ENCODE measurements around the gene NAA20.

The NAA20 gene

GRCh38 chr20:19975436-19975799 is 41.7 kb upstream of the NAA20 start:
- Histone ChIP-seq H3K27ac (replicated peaks) (no peak overlapping the region), H3K4me3 (replicated peaks; ENCODE audit: insufficient read depth, low read length) (no peak overlapping the region), H3K27me3 (ENCODE audit: insufficient read depth, poor library complexity, severe bottlenecking) (no peaks in the 10 kb centered on the region)
- no peak for TF ChIP-seq GABPA (IDR thresholded peaks at IDR 0.05; ENCODE audit: low read depth)
- TF ChIP-seq, protein P1, sequence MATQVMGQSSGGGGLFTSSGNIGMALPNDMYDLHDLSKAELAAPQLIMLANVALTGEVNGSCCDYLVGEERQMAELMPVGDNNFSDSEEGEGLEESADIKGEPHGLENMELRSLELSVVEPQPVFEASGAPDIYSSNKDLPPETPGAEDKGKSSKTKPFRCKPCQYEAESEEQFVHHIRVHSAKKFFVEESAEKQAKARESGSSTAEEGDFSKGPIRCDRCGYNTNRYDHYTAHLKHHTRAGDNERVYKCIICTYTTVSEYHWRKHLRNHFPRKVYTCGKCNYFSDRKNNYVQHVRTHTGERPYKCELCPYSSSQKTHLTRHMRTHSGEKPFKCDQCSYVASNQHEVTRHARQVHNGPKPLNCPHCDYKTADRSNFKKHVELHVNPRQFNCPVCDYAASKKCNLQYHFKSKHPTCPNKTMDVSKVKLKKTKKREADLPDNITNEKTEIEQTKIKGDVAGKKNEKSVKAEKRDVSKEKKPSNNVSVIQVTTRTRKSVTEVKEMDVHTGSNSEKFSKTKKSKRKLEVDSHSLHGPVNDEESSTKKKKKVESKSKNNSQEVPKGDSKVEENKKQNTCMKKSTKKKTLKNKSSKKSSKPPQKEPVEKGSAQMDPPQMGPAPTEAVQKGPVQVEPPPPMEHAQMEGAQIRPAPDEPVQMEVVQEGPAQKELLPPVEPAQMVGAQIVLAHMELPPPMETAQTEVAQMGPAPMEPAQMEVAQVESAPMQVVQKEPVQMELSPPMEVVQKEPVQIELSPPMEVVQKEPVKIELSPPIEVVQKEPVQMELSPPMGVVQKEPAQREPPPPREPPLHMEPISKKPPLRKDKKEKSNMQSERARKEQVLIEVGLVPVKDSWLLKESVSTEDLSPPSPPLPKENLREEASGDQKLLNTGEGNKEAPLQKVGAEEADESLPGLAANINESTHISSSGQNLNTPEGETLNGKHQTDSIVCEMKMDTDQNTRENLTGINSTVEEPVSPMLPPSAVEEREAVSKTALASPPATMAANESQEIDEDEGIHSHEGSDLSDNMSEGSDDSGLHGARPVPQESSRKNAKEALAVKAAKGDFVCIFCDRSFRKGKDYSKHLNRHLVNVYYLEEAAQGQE (IDR thresholded peaks at IDR 0.05; ENCODE audit: insufficient replicate concordance, low read depth), result no peak
- TF ChIP-seq SPI1 (IDR thresholded peaks at IDR 0.05; ENCODE audit: borderline replicate concordance, low read depth), result no peak
- no peak for TF ChIP-seq CTCF (IDR thresholded peaks at IDR 0.05; ENCODE audit: insufficient read depth, low read length)
- no peak for TF ChIP-seq POLR2AphosphoS5 (IDR thresholded peaks at IDR 0.05; ENCODE audit: low read depth)
- DNase-seq (ENCODE audit: low read depth in 1 of 2, low spot score in 1 of 2), result no peak

- H3K27ac ChIP-seq (replicated peaks), result no peak overlapping the region
- H3K4me3 ChIP-seq (replicated peaks; ENCODE audit: insufficient read depth, low read length), result no peak overlapping the region
- no peak for DNase-seq (ENCODE audit: low read depth in 1 of 2, low spot score in 1 of 2)
- no peaks in the 10 kb centered on the region for H3K27me3 ChIP-seq (ENCODE audit: insufficient read depth, poor library complexity, severe bottlenecking)
- no peak for TF ChIP-seq POLR2AphosphoS5 (IDR thresholded peaks at IDR 0.05; ENCODE audit: low read depth)
- no peak for TF ChIP-seq CTCF (IDR thresholded peaks at IDR 0.05; ENCODE audit: insufficient read depth, low read length)
- TF ChIP-seq GABPA (IDR thresholded peaks at IDR 0.05; ENCODE audit: low read depth), result no peak
- TF ChIP-seq SPI1 (IDR thresholded peaks at IDR 0.05; ENCODE audit: borderline replicate concordance, low read depth), result no peak
- TF ChIP-seq, protein P1 (IDR thresholded peaks at IDR 0.05; ENCODE audit: insufficient replicate concordance, low read depth), result no peak
Measured at GRCh38 chr20:19975901-19976300, 41.3 kb upstream of the NAA20 start.

DNA sequence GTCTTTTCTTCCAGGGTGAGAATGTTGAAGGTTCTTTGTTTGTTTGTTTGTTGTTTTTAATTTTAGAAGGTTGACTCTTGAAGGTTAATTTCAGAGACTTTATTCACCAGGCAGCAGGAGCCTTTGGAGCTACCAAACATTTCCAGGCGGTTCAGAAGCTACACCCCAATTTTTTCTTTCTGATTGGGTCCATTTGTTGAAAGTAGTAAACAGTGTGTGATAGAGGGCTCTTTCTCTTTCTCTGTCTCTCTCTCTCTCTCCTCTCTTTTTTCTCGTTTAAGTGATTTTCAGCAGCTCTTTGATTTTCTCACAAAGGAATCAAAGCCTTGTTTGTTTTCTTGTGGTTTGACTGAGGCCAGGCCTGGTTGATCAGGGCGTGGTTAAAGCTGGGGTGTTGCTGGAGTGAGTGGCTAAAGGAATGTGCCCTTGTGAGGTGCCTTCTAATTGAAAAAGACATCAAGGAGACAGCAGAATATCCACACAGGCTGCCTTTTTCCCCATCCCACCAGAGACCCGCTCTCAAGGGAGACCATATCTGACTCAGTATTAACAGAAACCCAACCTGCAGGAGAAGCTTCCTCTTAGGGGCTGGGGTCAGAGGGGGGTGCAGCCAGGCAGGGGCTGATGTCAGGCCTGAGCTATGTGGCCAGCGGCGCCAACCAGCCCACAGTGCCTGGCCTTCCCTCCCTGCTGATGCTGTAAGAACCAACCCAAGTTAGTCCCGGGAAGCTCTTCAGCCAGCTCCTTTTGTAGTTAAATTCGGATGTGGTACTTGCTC is 40.4 kb upstream of the NAA20 start:
- DNase-seq (ENCODE audit: low read depth in 1 of 2, low spot score in 1 of 2), result no peak
- no peaks in the 10 kb centered on the region for H3K27me3 ChIP-seq (ENCODE audit: insufficient read depth, poor library complexity, severe bottlenecking)
- H3K27ac ChIP-seq (replicated peaks), result no peak overlapping the region
- H3K4me3 ChIP-seq (replicated peaks; ENCODE audit: insufficient read depth, low read length), result no peak overlapping the region
- TF ChIP-seq SPI1 (IDR thresholded peaks at IDR 0.05; ENCODE audit: borderline replicate concordance, low read depth) (no peak), CTCF (IDR thresholded peaks at IDR 0.05; ENCODE audit: insufficient read depth, low read length) (no peak), GABPA (IDR thresholded peaks at IDR 0.05; ENCODE audit: low read depth) (no peak), POLR2AphosphoS5 (IDR thresholded peaks at IDR 0.05; ENCODE audit: low read depth) (no peak)
- TF ChIP-seq, protein P1 (IDR thresholded peaks at IDR 0.05; ENCODE audit: insufficient replicate concordance, low read depth), result no peak
